Gastroesophageal sphincter (tissue), 3 donors: ENCODE results near the gene PLCB4.

Source experiments
- EP300 ChIP-seq: sonication (generic); formaldehyde crosslinking; IDR thresholded peaks from one replicate; pipeline ENCODE4 v1.6.1; 2017; ENCODE audit warnings: antibody characterized with exemption, mild to moderate bottlenecking
- POLR2A ChIP-seq, 2 donors: fragments of 450-650 bp; IDR thresholded peaks; one replicate each; pipeline ENCODE4 v1.6.1; 2017; ENCODE audit warnings: antibody characterized with exemption in 2 of 2, mild to moderate bottlenecking in 2 of 2, moderate library complexity in 1 of 2
- POLR2AphosphoS5 ChIP-seq: sonication (generic); formaldehyde crosslinking; IDR thresholded peaks from one replicate; pipeline ENCODE4 v1.6.1; 2017; ENCODE audit warnings: antibody characterized with exemption
- TF ChIP-seq, protein P1 (sequence below), 4 experiments: fragments of 200-600 bp in 2 of 4; fragments of 450-650 bp in 2 of 4; sonication (generic) in 1 of 4; IDR thresholded peaks; one replicate each; pipeline ENCODE4 v1.5.1; 2017 to 2019; ENCODE audit warnings: antibody characterized with exemption in 4 of 4, mild to moderate bottlenecking in 2 of 4, moderate library complexity in 2 of 4

DNA sequence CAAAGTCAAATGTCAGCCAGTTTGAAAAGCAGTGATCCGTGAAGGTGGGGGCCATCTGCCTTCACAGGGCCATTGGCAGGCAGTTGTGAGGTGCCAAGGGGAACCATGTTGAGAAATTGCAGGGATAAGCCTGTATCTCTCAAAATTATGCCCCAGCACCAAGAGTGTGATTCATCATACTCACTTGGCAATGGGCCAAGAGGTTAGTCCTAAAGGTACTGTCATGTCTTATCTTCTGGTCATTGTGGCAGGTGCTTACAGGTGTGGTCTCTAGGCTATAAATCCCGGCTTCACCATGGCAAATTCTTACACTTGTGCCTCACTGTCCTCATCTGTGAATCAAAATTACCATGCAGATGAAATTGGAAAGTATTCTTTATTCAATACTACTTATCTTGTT is 294.8 kb downstream of the PLCB4 start:
- TF ChIP-seq POLR2AphosphoS5 (no peak), EP300 (no peak), POLR2A (IDR thresholded peaks at IDR 0.05) (no peak)
- TF ChIP-seq, protein P1, sequence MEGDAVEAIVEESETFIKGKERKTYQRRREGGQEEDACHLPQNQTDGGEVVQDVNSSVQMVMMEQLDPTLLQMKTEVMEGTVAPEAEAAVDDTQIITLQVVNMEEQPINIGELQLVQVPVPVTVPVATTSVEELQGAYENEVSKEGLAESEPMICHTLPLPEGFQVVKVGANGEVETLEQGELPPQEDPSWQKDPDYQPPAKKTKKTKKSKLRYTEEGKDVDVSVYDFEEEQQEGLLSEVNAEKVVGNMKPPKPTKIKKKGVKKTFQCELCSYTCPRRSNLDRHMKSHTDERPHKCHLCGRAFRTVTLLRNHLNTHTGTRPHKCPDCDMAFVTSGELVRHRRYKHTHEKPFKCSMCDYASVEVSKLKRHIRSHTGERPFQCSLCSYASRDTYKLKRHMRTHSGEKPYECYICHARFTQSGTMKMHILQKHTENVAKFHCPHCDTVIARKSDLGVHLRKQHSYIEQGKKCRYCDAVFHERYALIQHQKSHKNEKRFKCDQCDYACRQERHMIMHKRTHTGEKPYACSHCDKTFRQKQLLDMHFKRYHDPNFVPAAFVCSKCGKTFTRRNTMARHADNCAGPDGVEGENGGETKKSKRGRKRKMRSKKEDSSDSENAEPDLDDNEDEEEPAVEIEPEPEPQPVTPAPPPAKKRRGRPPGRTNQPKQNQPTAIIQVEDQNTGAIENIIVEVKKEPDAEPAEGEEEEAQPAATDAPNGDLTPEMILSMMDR (IDR thresholded peaks at IDR 0.05), result no peak
